Measurements from ENCODE around the gene UBE2L6. TPM values are rescaled to one million over a fixed set of nuclear protein-coding genes. Genes with fewer than 3 reads are reported as not detected.

The UBE2L6 gene
- total RNA-seq, 1 donor from 2014 or later: 69.2 TPM

GRCh38 chr11:57597916-57598830 lies 30.7 kb upstream of the UBE2L6 start:
- H3K4me3 Mint-ChIP-seq: no peak overlapping the region
- no peak overlapping the region for H3K27ac Mint-ChIP-seq
- ChIA-PET CTCF (no interaction called here), POLR2A (no interaction called here)
- TF ChIP-seq, protein P1, sequence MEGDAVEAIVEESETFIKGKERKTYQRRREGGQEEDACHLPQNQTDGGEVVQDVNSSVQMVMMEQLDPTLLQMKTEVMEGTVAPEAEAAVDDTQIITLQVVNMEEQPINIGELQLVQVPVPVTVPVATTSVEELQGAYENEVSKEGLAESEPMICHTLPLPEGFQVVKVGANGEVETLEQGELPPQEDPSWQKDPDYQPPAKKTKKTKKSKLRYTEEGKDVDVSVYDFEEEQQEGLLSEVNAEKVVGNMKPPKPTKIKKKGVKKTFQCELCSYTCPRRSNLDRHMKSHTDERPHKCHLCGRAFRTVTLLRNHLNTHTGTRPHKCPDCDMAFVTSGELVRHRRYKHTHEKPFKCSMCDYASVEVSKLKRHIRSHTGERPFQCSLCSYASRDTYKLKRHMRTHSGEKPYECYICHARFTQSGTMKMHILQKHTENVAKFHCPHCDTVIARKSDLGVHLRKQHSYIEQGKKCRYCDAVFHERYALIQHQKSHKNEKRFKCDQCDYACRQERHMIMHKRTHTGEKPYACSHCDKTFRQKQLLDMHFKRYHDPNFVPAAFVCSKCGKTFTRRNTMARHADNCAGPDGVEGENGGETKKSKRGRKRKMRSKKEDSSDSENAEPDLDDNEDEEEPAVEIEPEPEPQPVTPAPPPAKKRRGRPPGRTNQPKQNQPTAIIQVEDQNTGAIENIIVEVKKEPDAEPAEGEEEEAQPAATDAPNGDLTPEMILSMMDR (IDR thresholded peaks at IDR 0.05): no peak
- H3K4me1 Mint-ChIP-seq: no peaks in the 10 kb centered on the region
- H3K9me3 Mint-ChIP-seq: no peaks in the 10 kb centered on the region
- H3K36me3 Mint-ChIP-seq (ENCODE audit: low read depth): no peaks in the 10 kb centered on the region
- ATAC-seq (ENCODE audit: low read depth): no peak
- intact Hi-C loops (cut with micrococcal nuclease): no loop called here
- no peak for DNase-seq
- H3K27me3 Mint-ChIP-seq: peaks cover 46% of the 10 kb centered on the region

GRCh38 chr11:57597461-57597915 lies 30.0 kb upstream of the UBE2L6 start, which contains the start of gene SERPING1:
Gene SERPING1 (plus strand): TSS chr11:57597685. CDS start chr11:57598271, 586 bp downstream.
- no peak for DNase-seq
- TF ChIP-seq, protein P1 (IDR thresholded peaks at IDR 0.05): no peak
- no peak for ATAC-seq (ENCODE audit: low read depth)
- Mint-ChIP-seq H3K4me3 (no peak within 1 kb of the TSS), H3K36me3 (ENCODE audit: low read depth) (no peaks in the 10 kb centered on the region), H3K9me3 (no peaks in the 10 kb centered on the region), H3K27ac (no peak within 1 kb of the TSS), H3K27me3 (peaks cover 48% of the 10 kb centered on the region), H3K4me1 (no peaks in the 10 kb centered on the region)
- intact Hi-C loops (cut with micrococcal nuclease): no loop called here
- ChIA-PET POLR2A (no interaction called here), CTCF (no interaction called here)

DNA sequence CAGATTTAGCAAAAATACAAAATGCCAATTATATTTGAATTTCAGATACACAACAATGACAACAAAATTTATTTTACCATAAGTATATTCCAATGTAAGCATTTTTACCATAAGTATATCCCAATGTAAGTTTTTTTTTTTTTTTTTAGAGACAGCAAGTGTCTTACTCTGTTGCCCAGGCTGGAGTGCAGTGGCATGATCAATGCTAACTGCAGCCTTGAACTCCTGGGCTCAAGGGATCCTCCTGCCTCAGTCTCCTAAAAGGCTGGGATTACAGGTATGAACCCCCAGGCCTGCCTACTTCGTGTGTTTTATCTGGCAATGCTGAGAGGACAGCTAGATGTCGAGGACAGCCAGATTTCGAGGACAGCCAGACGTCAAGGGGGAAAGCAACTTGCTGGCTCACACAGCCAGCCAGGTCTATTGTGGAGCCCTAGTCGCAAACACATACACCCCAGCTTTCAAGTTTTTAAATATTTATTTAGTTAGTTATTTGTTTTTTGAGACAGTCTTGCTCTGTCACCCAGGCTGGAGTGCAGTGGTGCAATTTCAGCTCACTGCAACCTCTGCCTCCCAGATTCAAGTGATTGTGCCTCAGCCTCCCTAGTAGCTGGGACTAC lies 28.9 kb upstream of the UBE2L6 start:
- Mint-ChIP-seq H3K9me3 (no peaks in the 10 kb centered on the region), H3K4me1 (no peaks in the 10 kb centered on the region), H3K36me3 (ENCODE audit: low read depth) (no peaks in the 10 kb centered on the region), H3K27ac (no peak overlapping the region), H3K27me3 (peaks cover 45% of the 10 kb centered on the region), H3K4me3 (no peak overlapping the region)
- intact Hi-C loops (cut with micrococcal nuclease): no loop called here
- ATAC-seq (ENCODE audit: low read depth): no peak
- ChIA-PET CTCF (interaction anchor here (0.6 kb wide), 1 partner anchor 208 kb away, joined by 3 read pairs; no protein-coding TSS in a partner anchor), POLR2A (no interaction called here)
- TF ChIP-seq, protein P1 (IDR thresholded peaks at IDR 0.05): no peak
- no peak for DNase-seq

DNA sequence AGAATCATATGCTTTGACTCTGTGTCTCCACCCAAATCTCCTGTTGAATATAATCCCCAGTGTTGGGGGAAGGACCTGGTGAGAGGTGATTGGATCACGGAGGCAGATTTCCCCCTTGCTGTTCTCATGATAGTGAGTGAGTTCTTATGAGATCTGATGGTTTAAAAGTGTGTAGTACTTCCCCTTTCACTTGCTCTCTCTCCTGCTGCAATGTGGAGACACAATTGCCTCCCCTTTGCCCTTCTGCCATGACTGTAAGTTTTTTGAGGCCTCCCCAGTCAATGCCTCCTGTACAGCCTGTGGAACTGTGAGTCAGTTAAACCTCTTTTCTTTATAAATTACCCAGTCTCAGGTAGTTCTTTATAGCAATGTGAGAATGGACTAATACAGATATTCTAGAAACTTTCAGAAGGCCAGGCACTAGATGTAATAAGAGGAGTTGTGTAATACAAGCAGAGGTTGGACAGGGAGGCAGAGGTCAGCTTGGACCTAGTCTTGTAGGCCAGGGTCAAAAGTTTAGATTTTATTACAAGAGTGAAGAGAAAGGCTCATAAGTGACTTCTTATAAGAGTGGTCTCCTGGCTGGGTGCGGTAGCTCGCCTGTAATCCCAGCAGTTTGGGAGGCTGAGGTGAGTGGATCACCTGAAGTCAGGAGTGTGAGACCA lies 20.7 kb upstream of the UBE2L6 start:
- Mint-ChIP-seq H3K9me3 (no peaks in the 10 kb centered on the region), H3K4me3 (no peak overlapping the region), H3K27ac (no peak overlapping the region), H3K4me1 (peaks cover 8% of the 10 kb centered on the region), H3K36me3 (ENCODE audit: low read depth) (no peaks in the 10 kb centered on the region), H3K27me3 (peaks cover 9% of the 10 kb centered on the region)
- intact Hi-C loops (cut with micrococcal nuclease): no loop called here
- ChIA-PET POLR2A (no interaction called here), CTCF (no interaction called here)
- ATAC-seq (ENCODE audit: low read depth) (peak; percentile 31), DNase-seq (no peak)
- TF ChIP-seq, protein P1 (IDR thresholded peaks at IDR 0.05): no peak
